MV-4-11 (cell line): Measurements from ENCODE around the gene RIOK1.

Source experiments
- DNase-seq: peaks from one replicate; lab custom pipeline; 2025; lab: John Stamatoyannopoulos, UW

RIOK1 gene

DNA sequence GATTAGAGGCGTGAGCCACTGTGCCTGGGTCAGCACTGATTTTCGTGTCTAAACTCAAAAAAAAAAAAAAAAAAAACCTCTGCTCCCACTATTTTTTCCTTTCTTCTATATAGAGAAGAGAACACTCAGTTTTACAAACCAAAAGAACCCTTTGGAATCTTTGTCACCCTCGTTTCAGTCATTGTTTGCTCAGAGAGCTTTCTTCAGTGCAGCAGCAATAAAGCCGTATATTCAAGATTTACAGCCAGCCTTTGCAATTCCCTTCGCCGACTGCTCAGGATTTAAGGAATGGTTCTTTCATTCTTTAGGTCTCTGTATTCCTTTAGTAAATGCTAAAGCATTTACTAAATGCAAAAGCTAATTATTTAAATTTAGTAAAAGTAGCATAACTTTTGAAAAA lies 20.1 kb downstream of the RIOK1 start:
- no peak for DNase-seq

DNA sequence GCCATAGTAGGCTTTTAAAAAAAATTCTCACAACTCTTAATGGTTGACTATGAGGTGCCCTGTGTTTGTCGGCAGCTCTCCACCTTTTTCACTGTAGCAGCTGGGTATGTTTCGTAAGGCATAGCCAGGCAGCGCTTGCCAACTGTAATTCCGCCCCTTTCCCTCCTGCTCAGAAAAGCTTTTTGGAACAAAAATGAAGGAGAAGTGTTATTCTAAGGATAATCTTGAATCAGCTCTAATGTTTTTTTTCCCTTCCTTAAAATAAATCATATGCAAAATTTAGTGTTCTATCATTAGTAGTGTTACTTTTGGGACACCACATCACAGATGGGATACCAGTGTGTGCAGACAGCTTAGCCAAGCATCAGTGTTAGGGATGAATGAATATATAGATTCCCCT lies 21.2 kb downstream of the RIOK1 start:
- no peak for DNase-seq

- DNase-seq = no peak
Observed at GRCh38 chr6:7411328-7411727, 21.7 kb downstream of the RIOK1 start.

DNA sequence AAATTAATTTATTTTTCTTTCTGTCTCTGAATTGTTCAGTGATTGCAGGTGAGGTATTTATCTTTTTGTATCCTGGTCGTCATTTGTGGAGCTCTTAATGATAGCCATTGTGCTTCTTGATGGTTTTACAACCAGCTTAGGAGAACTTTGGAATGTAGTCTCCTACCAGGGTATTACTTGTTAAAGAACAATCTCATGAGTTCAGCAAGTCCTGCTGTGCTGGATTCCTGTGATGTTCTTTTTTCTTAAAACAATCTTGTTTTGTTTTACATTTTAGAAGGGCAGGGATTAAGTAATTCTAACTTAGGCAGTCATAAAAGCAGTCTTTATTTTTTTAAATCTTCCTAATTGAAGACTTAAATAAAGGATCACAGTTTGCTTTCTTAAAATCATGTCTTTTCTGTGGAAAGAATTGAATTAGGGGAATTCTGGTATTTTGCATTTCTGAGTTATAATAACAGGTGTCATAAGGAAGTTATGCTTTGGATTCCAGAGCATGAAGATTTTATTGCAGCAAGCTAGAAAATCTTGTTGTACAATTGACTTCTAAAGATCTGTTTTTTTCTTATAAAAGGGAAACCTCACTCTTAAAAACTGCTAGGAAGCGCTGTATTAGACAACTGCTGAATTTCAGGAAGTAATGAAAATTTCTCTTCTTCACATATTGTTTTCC lies 23.7 kb downstream of the RIOK1 start:
- no peak for DNase-seq

DNA sequence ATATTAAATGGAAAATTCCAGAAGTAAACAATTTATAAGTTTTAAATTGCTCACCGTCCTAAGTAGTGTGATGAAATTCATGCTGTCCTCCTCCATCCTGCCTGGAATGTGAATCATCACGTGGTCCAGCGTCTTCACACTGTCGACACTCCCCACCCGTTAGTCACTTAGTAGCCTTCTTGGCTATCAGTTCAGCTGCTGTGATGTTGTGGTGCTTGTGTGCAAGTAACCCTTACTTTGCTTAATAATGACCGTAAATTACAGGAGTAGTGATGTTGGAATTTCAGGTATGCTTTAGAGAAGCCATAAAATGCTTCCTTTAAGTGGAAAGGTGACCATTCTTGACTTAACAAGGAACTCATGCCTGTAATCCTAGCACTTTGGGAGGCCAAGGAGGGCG lies 25.2 kb downstream of the RIOK1 start:
- DNase-seq = no peak

DNA sequence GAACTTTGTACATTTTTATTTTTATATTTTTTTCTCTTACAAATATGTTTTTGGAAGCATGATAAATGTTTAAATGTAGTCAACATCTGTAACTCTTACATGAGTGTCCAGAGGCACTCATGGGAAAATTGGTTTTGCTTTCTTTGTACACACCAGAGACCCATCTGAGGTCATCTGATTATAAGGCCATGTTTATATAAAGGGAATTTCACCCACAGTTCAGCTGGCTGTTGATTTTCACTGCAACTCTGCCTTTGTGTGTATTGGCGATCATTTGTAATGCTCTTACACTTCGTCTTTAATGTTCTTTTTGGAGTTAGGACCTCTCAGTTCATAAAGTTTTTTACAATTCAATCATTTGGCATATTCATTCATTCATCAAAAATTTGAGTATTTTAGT lies 28.1 kb downstream of the RIOK1 start:
- no peak for DNase-seq

DNA sequence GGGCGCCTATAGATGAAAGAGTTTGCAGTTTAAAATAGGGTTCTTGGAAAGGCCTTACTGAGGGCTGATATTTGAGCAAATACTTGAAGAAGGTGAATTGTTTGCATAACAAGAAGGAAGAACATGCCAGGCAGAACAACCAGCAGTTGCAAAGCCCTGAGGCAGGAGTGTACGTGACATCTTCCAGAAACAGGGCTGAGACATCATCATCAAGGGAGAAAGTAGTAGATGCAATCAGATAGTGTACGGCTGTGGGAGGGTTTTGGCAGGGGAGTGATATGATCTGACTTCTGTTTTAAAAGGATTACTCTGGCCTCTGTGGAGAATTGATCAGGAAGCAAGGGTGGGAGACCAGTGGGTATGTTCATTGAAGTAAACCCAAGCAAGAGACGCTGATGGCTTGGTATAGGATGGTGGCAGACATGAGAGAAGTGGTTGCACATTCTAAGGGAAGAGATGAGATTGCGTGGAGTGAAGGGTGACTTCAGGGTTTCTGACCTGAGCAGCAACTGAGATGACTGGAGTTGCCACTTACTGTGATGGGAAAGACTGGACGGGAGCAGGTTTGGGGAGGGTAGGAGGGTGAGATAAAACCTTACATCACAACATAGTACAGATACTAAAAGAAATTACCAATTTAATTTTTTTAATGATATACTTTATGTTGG lies 28.8 kb downstream of the RIOK1 start:
- no peak for DNase-seq

DNA sequence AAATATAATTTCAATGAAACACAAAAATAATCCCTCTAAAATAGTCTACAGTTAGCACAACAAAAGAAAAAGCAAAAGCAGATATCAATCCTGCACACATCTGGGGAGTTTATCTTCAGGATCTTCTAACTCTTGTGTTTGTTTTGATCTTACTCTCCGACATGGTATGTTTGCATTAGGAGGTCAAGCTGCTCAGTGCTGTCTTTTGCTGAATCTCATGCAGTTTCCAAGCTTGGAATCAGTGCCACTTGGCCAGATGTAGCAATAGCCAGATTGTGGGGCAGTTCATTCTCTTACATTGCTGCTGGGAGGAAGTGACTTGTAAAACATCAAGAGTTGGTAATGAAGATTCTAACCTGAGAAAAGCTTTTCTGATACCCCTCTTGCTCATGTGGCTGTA lies 29.5 kb downstream of the RIOK1 start:
- no peak for DNase-seq

DNA sequence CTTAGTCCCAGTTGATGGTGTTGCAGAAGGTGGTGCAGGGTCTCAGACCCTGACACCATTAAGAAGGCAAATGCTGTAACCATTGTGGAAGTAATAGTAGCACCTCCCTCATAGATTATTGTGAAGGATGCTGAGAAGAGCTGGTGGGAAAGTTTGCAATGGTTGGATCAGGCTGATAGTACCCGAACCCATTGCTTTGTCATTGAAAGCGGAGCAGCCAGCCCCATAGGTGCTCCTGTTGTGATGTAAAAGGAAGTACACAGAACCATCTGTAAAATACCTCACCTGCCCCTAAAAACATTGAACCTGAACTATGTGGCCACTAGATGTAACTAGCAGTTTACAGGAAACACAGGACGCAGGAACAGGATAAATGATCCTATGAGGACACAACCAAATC lies 31.5 kb downstream of the RIOK1 start:
- DNase-seq = no peak

DNA sequence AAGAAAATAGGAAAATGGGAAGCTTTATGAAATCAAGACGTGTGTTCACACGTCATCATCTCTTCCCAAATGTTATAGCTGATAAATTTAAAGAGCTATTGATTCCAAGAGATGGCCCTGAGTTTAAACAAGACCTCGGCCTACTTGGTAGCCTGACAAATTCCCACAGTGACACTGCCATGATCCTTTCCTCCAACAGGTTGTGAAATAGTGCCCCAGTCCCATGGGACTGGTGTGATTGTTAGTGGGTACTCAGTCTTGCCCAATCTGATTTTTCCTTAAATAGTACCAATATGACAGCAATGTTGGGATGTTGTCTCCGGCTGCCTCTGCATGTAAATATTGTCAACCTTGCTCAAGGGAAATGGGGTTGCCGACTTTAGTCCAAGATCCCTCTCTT lies 34.5 kb downstream of the RIOK1 start:
- DNase-seq = no peak

- DNase-seq = no peak
Observed at GRCh38 chr6:7424967-7425807, 35.6 kb downstream of the RIOK1 start.

GRCh38 chr6:7425808-7426190 lies 36.2 kb downstream of the RIOK1 start:
- DNase-seq = no peak

- DNase-seq = no peak
Observed at GRCh38 chr6:7426447-7427169, 37.0 kb downstream of the RIOK1 start.

DNA sequence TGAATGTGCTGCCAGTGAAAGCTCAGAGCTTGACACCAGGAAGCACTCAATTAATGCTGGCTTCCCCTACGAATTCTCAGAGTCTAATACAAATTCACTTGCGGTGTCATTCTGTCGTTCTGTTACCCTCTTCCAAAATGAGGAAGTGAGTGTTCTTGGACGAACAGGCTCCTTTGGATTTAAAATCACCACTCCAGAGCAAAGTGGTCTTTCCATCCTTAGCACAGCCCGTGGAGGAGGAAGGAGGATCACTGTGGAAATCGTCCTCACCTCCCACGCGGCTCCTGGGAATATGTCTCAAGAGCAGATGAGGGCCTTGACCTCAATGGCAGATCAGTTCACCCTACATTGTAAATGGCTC lies 41.7 kb downstream of the RIOK1 start:
- peak; percentile 85 for DNase-seq

DNA sequence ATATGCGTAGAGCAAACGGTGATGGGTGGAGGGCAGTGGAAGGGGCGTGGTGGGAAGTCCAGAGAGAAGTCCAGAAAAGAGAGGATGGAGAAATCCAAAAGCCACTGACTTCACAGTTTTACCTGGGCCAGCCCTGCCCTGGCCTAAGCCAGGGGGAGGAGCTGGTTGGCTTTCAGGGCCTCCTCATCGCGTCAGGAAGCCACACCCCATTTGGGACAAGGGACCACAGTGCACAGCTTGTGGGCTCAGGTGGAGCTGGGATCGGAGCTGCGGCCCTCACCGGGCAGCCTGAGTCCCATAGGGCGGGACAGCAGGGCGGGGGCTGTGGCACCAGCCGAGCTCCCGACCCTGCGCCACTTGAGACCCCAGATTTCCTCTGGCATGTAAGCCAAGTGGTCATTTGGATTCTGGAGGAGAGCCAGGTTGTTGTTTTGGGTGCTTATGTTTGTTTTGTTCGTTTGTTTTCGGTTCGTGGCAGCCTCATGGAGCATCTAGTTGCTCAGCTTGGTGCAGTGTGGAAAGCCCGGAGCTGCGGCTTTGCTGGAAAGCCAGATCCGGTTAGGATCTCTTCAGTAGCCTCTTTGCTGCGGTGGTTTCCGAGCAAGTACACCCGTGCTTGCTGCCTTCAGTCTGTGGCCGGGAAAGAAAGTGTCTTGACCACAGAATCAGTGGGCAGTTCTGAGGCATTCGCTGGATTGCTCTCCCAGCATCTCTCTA lies 42.2 kb downstream of the RIOK1 start:
- no peak for DNase-seq

DNA sequence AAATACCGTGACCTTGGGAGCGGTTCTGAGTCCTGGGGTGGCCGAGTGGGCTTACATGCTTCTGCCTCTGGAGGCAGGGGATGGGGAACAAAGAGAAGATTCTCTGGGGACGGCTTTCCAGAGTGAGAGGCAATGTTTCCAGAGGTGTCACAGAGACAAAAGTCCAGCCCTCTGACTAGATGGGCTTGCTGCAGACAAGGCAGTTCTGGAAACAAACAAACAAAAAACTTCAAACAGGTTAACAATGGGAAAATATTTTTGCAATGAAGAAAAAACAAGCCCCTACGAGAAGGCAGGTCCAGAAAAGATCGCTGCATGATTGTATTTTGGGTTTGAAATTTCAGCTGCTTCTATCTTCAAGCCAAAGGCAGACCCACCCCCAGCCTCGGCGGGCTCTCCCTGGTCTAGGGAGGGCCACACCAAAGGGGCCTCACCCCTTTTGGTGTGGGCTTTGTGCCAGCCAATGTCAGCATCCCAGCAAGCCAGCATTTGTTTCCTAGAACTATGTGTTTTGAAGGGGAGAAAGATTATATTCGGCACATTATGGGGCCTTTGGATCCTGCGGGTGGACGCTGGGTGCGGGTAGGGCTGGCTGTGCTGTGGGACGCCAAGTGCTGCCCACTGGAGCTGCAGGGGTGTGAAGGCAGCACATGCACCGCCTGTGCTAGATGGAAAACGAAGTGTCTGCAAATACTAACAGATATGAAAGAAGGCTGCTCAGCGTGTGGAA lies 42.9 kb downstream of the RIOK1 start:
- DNase-seq = no peak

GRCh38 chr6:7433121-7433617 lies 43.6 kb downstream of the RIOK1 start:
- DNase-seq = no peak

- no peak for DNase-seq
Observed at GRCh38 chr6:7434672-7435071, 45.1 kb downstream of the RIOK1 start.

DNA sequence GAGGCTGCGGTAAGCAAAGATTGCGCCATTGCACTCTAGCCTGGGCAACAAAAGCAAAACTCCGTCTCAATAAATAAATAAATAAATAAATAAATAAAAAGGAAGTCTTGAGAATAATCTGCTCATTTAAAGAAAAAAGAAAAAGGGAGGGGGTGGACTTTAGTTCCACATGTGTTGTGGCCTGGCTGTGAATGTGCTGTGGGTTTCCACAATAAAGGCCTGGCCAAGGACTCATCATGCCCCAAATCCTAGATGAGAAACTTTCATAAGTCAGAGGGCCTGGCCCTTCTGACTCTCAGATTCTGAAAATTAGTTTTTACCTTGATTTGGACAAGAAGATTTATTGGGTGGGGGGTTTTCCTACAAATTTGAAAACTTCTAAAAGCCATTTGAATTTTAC lies 48.4 kb downstream of the RIOK1 start:
- DNase-seq = peak; percentile 44

DNA sequence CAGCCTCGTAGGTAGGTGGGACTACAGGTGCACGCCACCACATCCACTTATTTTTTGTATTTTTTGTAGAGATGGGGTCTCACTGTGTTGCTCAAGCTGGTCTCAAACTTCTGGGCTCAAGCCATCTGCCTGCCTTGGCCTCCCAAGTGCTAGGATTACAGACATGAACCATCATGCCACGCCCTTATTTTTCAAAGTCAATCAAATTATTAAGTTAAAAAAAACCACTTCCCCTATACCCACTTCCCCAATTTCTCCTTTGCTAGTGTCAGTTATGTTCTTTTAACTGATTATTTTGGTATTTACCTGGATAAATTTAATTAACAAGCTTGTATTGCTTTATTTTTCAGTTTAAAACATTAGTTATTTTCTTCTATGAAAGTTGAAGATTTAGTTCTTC lies 49.6 kb downstream of the RIOK1 start:
- DNase-seq = peak; percentile 80

GRCh38 chr6:7440476-7440875 lies 50.9 kb downstream of the RIOK1 start:
- no peak for DNase-seq
